ENCODE measurements around the gene KDM8. TPM values are rescaled to one million over a fixed set of nuclear protein-coding genes. Genes with fewer than 3 reads are reported as not detected.
A peak's percentile ranks its signal among the peaks of the same experiment; 100 is the strongest.
"Not testable (repeated sequence)": the region's sequence is repeated elsewhere in the genome, so short reads cannot be mapped to it uniquely, and the experiment has no call there.

KDM8 gene
- total RNA-seq, 8 experiments from 2014 or later: 2.1 to 9.9 (median 4.9) TPM

GRCh38 chr16:27259710-27260109, 56.4 kb downstream of the KDM8 start:
- H3K27ac ChIP-seq: no peak overlapping the region
- H3K4me1 ChIP-seq (replicated peaks in 1 of 2): no peaks in the 10 kb centered on the region
- ATAC-seq (replicated peaks in 6 of 8): no peak
- in situ Hi-C loops (cut with MboI; ENCODE audit: low pct_unique_long_range_greater_than_20kb in 2 of 9, low sequenced_read_pairs in 9 of 9, unreplicated experiment in 9 of 9): no loop called here
- no peak overlapping the region for H3K4me3 ChIP-seq
- WGBS, 10 experiments: 14 to 92% (median 71%) methylated on average over 1 to 4 of the region's 4 CpGs

- 83 to 100% (median 94%) methylated on average over 1 to 2 of the region's 2 CpGs; no CpG with 5 or more reads in 2 of the 10 experiments for WGBS, 10 experiments
- H3K4me1 ChIP-seq (replicated peaks in 1 of 2); in situ Hi-C loops (cut with MboI; ENCODE audit: low pct_unique_long_range_greater_than_20kb in 2 of 9, low sequenced_read_pairs in 9 of 9, unreplicated experiment in 9 of 9); H3K27ac ChIP-seq; H3K4me3 ChIP-seq; ATAC-seq (replicated peaks in 6 of 8): not testable (repeated sequence)
These were observed 59.6 kb downstream of the KDM8 start for GRCh38 chr16:27262904-27263423.

- 28 to 92% (median 86%) methylated on average over 2 to 6 of the region's 6 CpGs for WGBS, 10 experiments
- ATAC-seq (replicated peaks in 6 of 8): peak in 1 of 8 experiments; percentile 7
- in situ Hi-C loops (cut with MboI; ENCODE audit: low pct_unique_long_range_greater_than_20kb in 2 of 9, low sequenced_read_pairs in 9 of 9, unreplicated experiment in 9 of 9): no loop called here
- Histone ChIP-seq H3K4me3 (no peak overlapping the region), H3K27ac (no peak overlapping the region), H3K4me1 (replicated peaks in 1 of 2) (peaks cover under 1 to 3% of the 10 kb centered on the region in 2 donors)
These were observed 60.8 kb downstream of the KDM8 start for GRCh38 chr16:27264151-27264550.

GRCh38 chr16:27265982-27266381, 62.7 kb downstream of the KDM8 start:
- H3K4me3 ChIP-seq: no peak overlapping the region
- no peak for ATAC-seq (replicated peaks in 6 of 8)
- WGBS, 10 experiments: 63 to 100% (median 100%) methylated on average over 1 of the region's 1 CpG; no CpG with 5 or more reads in 6 of the 10 experiments
- H3K4me1 ChIP-seq (replicated peaks in 1 of 2): peaks cover 8 to 9% of the 10 kb centered on the region in 2 donors
- H3K27ac ChIP-seq: no peak overlapping the region
- in situ Hi-C loops (cut with MboI; ENCODE audit: low pct_unique_long_range_greater_than_20kb in 2 of 9, low sequenced_read_pairs in 9 of 9, unreplicated experiment in 9 of 9): no loop called here

- ATAC-seq (replicated peaks in 6 of 8): no peak
- Histone ChIP-seq H3K27ac (no peak overlapping the region), H3K4me1 (replicated peaks in 1 of 2) (peaks cover 8 to 9% of the 10 kb centered on the region in 2 donors), H3K4me3 (no peak overlapping the region)
- in situ Hi-C loops (cut with MboI; ENCODE audit: low pct_unique_long_range_greater_than_20kb in 2 of 9, low sequenced_read_pairs in 9 of 9, unreplicated experiment in 9 of 9): no loop called here
- 73 to 100% (median 90%) methylated on average over 2 to 7 of the region's 8 CpGs for WGBS, 10 experiments
These were observed 63.8 kb downstream of the KDM8 start for GRCh38 chr16:27267037-27267677.

- peaks cover 8 to 9% of the 10 kb centered on the region in 2 donors for H3K4me1 ChIP-seq (replicated peaks in 1 of 2)
- in situ Hi-C loops (cut with MboI; ENCODE audit: low pct_unique_long_range_greater_than_20kb in 2 of 9, low sequenced_read_pairs in 9 of 9, unreplicated experiment in 9 of 9): no loop called here
- ATAC-seq (replicated peaks in 6 of 8): peak; percentile 99 to 100 (median 100)
- peak within 1 kb of the TSS; percentile 60 to 75 for H3K27ac ChIP-seq
- H3K4me3 ChIP-seq: peak within 1 kb of the TSS; percentile 50 to 83 (median 61)
- WGBS, 10 experiments: 0 to 40% (median 6%) methylated on average over 1 to 18 of the region's 58 CpGs; no CpG with 5 or more reads in 3 of the 10 experiments
These were observed 65.3 kb downstream of the KDM8 start, which contains the start of gene NSMCE1 for GRCh38 chr16:27268376-27269299. TSS of gene NSMCE1 (minus strand) at chr16:27268772. CDS start at chr16:27257570, 11,202 bp downstream.

GRCh38 chr16:27269300-27270150, 66.2 kb downstream of the KDM8 start:
- WGBS, 10 experiments: 64 to 100% (median 94%) methylated on average over 1 to 6 of the region's 9 CpGs; no CpG with 5 or more reads in 1 of the 10 experiments
- in situ Hi-C loops (cut with MboI; ENCODE audit: low pct_unique_long_range_greater_than_20kb in 2 of 9, low sequenced_read_pairs in 9 of 9, unreplicated experiment in 9 of 9): no loop called here
- no peak overlapping the region for H3K27ac ChIP-seq

GRCh38 chr16:27270349-27270748, 67.0 kb downstream of the KDM8 start:
- in situ Hi-C loops (cut with MboI; ENCODE audit: low pct_unique_long_range_greater_than_20kb in 2 of 9, low sequenced_read_pairs in 9 of 9, unreplicated experiment in 9 of 9): no loop called here
- H3K4me1 ChIP-seq (replicated peaks in 1 of 2): peaks cover 8 to 9% of the 10 kb centered on the region in 2 donors
- ATAC-seq (replicated peaks in 6 of 8): no peak
- H3K27ac ChIP-seq: no peak overlapping the region
- 80 to 100% (median 100%) methylated on average over 1 to 4 of the region's 4 CpGs; no CpG with 5 or more reads in 1 of the 10 experiments for WGBS, 10 experiments
- H3K4me3 ChIP-seq: no peak overlapping the region

More at GRCh38 chr16:27269300-27270150, 66.2 kb downstream of the KDM8 start:
- H3K4me3 ChIP-seq: peak overlapping the region; percentile 50 to 83 (median 61)
- H3K4me1 ChIP-seq (replicated peaks in 1 of 2): peaks cover 8 to 9% of the 10 kb centered on the region in 2 donors
- no peak for ATAC-seq (replicated peaks in 6 of 8)

Other genes starting within 250 kb of the KDM8 start
- 1 to 10 TPM in 1 of 8 experiments, under 1 TPM in 4, not detected in 3; 0.17 to 1.2 (median 0.67) TPM for gene C16orf82, start 136.6 kb upstream of the KDM8 start, total RNA-seq
- gene NSMCE1, start 65.2 kb downstream of the KDM8 start, total RNA-seq: 10 to 100 TPM; 52.1 to 81.8 (median 59.5) TPM
- gene IL4R, start 110.4 kb downstream of the KDM8 start, total RNA-seq: 10 to 100 TPM in 2 of 8 experiments, 1 to 10 TPM in 3, under 1 TPM in 3; 0.33 to 14.6 (median 4.3) TPM
- 1 to 10 TPM in 1 of 8 experiments, under 1 TPM in 7; 0.05 to 1.2 (median 0.17) TPM for gene IL21R, start 198.6 kb downstream of the KDM8 start, total RNA-seq